HG03196 (cell line): Measurements from ENCODE around the gene CFC1.
"Not testable (repeated sequence)": the region's sequence is repeated elsewhere in the genome, so short reads cannot be mapped to it uniquely, and the experiment has no call there.

ENCODE experiments used
- ATAC-seq: cut with Tn5 transposase; IDR thresholded peaks from one replicate; pipeline ENCODE4 v1.9.1; 2021; ENCODE audit not compliant: unreplicated experiment

Gene CFC1

DNA sequence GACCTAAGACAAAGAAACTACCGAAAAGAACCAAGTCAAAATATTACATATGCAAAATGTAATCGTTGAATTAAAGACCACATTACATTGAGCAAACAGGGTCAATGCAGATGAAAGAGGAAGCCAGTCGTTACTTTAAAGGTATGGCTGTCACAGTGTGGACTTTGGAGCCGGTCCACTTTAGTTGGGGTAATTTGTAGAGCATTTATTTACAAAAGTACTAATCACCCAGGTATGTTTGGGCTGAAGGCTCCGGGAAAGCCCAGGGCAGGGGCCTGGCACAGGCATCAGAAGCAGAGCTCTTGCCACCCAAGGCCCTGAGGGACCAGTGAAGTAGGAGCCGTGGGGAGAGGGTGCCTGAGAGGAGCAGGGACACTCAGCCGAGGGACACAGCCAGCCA, 15.8 kb downstream of the CFC1 start:
- ATAC-seq, result not testable (repeated sequence)

GRCh38 chr2:130582970-130583369, 16.4 kb downstream of the CFC1 start:
- not testable (repeated sequence) for ATAC-seq

DNA sequence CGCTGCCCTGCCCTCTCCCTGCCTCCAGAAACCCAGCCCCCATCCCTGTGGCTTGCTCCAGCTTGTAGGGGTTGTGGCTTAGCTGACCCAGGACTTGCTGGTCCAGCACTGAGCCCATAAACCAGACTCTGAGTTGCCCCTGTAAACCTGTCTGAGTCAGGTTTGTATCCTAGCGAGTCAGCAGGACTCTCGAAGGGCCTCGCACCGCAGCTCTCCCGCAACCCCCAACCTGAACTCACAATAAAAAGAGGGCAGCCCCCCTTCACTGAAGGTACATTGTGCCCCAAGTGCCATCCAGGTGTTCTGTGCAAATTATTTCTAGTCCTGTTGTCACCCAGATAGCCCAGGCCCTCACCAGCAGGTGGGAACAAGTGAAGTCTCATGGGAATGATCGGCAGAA, 17.9 kb downstream of the CFC1 start:
- ATAC-seq, result not testable (repeated sequence)

DNA sequence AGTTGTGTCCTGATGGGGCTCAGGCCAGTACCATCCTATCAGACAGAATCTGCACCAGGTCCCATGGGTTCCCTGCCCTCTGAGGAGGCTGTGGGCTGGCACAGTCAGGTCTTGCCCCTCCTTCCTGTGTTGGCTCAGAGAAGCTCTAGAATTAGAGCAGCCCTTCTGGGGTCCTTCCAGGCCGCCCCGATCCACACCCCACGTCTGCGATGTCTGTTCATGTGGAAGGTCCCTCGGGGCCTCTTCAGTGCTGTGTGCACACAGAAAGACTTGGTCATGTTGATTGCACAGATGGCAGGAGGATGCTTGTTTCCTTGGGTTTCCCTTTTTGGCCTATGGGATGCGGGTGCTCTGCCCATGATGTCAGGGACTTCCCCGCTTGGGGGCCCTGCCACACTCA, 20.3 kb downstream of the CFC1 start:
- ATAC-seq, result not testable (repeated sequence)

GRCh38 chr2:130577559-130577958, 21.8 kb downstream of the CFC1 start:
- ATAC-seq, result not testable (repeated sequence)

DNA sequence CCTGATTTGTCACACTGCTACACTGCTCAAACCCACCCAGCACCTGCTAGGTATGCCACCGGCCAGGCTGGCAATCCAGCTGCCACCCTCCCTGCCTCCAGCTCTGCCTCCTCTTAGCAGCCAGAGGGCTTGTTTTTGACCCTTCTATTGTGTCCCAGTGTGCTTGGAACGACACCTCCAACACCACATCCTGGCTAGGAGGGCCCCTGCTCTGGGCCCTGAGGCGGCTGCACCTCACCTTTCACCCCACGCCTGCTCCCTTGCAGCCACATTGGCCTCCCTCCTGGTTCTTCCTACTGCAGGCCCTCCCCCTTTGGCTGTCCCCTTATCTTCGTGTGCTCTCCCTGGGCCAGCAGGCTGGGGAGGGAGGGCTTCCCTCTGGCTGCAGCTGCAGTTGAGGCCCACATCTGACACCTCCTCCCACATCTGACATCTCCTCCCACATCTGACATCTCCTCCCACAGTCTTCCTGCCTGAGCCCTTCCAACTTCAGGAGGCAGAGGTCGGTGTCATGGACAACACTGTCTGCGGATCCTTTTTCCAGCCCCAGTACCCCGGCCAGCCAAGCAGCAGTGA, 23.1 kb downstream of the CFC1 start:
- not testable (repeated sequence) for ATAC-seq

DNA sequence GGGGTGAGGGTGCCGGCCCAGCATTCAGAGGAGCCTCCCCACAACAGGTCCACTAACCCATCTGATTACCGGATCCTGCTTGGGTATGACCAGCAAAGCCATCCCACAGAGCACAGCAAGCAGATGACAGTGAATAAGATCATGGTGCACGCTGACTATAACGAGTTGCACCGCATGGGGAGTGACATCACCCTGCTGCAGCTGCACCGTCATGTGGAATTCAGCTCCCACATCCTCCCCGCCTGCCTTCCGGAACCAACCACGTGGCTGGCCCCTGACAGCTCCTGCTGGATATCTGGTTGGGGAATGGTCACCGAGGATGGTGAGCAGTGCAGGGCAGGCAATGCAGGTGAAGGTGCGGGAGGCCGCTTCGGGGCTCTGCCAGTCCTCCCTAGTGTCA, 25.1 kb downstream of the CFC1 start:
- not testable (repeated sequence) for ATAC-seq

DNA sequence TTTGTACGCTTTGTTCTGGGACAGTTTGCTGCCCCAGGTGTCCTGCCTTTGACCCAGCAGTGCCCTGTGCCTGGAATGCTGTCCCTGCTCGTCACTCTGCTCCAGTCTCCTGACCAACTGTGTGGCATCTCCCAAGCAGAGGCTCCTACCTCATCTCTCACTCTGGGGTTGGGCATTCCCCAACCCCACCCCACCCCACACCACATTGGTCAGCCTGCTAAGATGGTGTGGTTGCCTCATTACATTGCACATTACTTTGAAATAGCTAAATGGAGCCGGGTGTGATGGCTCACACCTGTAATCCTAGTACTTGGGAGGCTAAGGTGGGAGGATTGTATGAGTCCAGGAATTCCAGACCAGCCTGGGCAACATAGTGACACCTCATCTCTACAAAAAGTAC, 27.4 kb downstream of the CFC1 start:
- ATAC-seq, result not testable (repeated sequence)

DNA sequence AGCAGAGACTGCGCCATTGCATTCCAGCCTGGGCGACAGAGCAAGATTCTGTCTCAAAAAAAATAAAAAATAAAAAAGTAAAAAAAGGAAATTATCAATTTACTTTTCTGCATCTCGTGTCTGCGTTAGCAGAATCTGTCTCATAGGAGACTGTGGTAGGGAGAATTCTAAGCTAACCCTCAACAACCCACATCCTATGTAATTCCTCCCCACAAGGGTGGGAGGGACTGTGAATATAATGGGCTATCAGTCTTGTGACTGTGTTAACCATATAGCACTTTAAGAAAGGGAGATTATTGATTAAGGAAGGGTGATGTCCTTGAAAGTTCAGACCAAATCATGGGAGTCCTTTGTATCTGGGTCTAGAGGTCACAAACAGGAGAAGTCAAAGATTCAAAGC, 33.2 kb downstream of the CFC1 start:
- not testable (repeated sequence) for ATAC-seq

GRCh38 chr2:130556441-130556840, 42.9 kb downstream of the CFC1 start:
- not testable (repeated sequence) for ATAC-seq

DNA sequence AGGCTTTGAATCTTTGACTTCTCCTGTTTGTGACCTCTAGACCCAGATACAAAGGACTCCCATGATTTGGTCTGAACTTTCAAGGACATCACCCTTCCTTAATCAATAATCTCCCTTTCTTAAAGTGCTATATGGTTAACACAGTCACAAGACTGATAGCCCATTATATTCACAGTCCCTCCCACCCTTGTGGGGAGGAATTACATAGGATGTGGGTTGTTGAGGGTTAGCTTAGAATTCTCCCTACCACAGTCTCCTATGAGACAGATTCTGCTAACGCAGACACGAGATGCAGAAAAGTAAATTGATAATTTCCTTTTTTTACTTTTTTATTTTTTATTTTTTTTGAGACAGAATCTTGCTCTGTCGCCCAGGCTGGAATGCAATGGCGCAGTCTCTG, 45.2 kb downstream of the CFC1 start:
- not testable (repeated sequence) for ATAC-seq

- not testable (repeated sequence) for ATAC-seq
Observed at GRCh38 chr2:130549475-130549874, 49.9 kb downstream of the CFC1 start.

DNA sequence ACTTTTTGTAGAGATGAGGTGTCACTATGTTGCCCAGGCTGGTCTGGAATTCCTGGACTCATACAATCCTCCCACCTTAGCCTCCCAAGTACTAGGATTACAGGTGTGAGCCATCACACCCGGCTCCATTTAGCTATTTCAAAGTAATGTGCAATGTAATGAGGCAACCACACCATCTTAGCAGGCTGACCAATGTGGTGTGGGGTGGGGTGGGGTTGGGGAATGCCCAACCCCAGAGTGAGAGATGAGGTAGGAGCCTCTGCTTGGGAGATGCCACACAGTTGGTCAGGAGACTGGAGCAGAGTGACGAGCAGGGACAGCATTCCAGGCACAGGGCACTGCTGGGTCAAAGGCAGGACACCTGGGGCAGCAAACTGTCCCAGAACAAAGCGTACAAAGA, 51.0 kb downstream of the CFC1 start:
- not testable (repeated sequence) for ATAC-seq

DNA sequence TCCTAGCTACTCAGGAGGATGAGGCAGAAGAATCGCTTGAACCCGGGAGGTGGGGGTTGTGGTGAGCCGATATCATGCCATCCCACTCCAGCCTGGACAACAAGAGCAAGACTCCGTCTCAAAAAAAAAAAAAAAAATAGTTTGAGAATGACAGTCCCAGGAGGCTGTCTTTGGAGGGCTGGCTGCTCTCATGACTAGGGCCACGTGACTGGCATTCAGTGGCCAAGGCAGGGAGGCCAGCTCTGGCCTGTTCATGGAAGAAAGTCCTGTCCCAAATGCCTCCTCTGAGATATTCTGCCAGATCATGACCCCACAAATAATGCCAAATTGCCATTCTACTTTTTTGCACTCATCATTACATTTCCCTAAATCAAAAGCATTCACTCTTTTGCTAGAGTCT, 54.4 kb downstream of the CFC1 start:
- ATAC-seq, result not testable (repeated sequence)

DNA sequence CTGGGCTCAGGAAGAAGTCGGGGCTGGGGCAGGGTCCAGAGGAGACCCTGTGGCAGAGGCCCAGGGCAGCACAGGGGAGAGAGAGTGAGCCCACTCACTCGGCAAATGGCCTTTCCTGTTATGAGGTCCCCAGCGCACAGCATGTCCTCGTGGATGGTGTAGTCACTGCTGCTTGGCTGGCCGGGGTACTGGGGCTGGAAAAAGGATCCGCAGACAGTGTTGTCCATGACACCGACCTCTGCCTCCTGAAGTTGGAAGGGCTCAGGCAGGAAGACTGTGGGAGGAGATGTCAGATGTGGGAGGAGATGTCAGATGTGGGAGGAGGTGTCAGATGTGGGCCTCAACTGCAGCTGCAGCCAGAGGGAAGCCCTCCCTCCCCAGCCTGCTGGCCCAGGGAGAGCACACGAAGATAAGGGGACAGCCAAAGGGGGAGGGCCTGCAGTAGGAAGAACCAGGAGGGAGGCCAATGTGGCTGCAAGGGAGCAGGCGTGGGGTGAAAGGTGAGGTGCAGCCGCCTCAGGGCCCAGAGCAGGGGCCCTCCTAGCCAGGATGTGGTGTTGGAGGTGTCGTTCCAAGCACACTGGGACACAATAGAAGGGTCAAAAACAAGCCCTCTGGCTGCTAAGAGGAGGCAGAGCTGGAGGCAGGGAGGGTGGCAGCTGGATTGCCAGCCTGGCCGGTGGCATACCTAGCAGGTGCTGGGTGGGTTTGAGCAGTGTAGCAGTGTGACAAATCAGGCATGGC, 55.4 kb downstream of the CFC1 start:
- not testable (repeated sequence) for ATAC-seq

- not testable (repeated sequence) for ATAC-seq
Observed at GRCh38 chr2:130542789-130543188, 56.6 kb downstream of the CFC1 start.
